H9 (cell line): ENCODE results near the gene KBTBD13. TPM values are rescaled to one million over a fixed set of nuclear protein-coding genes. Genes with fewer than 3 reads are reported as not detected.

ENCODE experiments used
- DNase-seq: peaks from one replicate; pipeline ENCODE4 v3.0.0-alpha.2; 2017
- H2AFZ ChIP-seq: one replicate; pipeline ENCODE4 v1.6.1; 2013; ENCODE audit warnings: mild to moderate bottlenecking, low read length, control low read depth, moderate library complexity
- H2AK5ac ChIP-seq: 2 replicates; pipeline ENCODE4 v1.6.1; 2013; ENCODE audit warnings: low read length, control low read depth, mixed read lengths; ENCODE audit not compliant: insufficient read length
- H2BK120ac ChIP-seq: one replicate; pipeline ENCODE4 v1.6.1; 2013; ENCODE audit warnings: low read depth, mild to moderate bottlenecking, low read length, control low read depth, inconsistent platforms; ENCODE audit not compliant: poor library complexity, severe bottlenecking
- H2BK12ac ChIP-seq: 2 replicates; pipeline ENCODE4 v1.6.1; 2013; ENCODE audit warnings: low read length, control low read depth, mixed read lengths, low read depth; ENCODE audit not compliant: insufficient read length
- H2BK15ac ChIP-seq: 2 replicates; pipeline ENCODE4 v1.6.1; 2013; ENCODE audit warnings: low read depth, low read length, control low read depth
- H2BK20ac ChIP-seq: one replicate; pipeline ENCODE4 v1.6.1; 2013; ENCODE audit warnings: low read depth, mild to moderate bottlenecking, low read length, control low read depth, inconsistent platforms; ENCODE audit not compliant: poor library complexity, severe bottlenecking
- H2BK5ac ChIP-seq: 2 replicates; pipeline ENCODE4 v1.6.1; 2013; ENCODE audit warnings: low read length, control low read depth, mixed read lengths; ENCODE audit not compliant: insufficient read length
- H3K14ac ChIP-seq: 2 replicates; pipeline ENCODE4 v1.6.1; 2013; ENCODE audit warnings: low read length, control low read depth; ENCODE audit not compliant: insufficient read depth
- H3K18ac ChIP-seq: 2 replicates; pipeline ENCODE4 v1.6.1; 2013; ENCODE audit warnings: low read depth, mild to moderate bottlenecking, mixed read lengths, low read length, control low read depth; ENCODE audit not compliant: insufficient read length
- H3K23ac ChIP-seq: 2 replicates; pipeline ENCODE4 v1.6.1; 2013; ENCODE audit warnings: low read length, control low read depth, mixed read lengths, low read depth; ENCODE audit not compliant: insufficient read length
- H3K23me2 ChIP-seq: 2 replicates; pipeline ENCODE4 v1.6.1; 2013; ENCODE audit warnings: low read depth, mild to moderate bottlenecking, mixed read lengths, low read length, control low read depth; ENCODE audit not compliant: insufficient read length, poor library complexity, severe bottlenecking
- H3K27ac ChIP-seq: 2 replicates; pipeline ENCODE4 v1.5.1; 2013; ENCODE audit warnings: low read length, control low read depth, mixed read lengths, low read depth; ENCODE audit not compliant: insufficient read length
- H3K27me3 ChIP-seq: 2 replicates; pipeline ENCODE4 v1.6.1; 2013; ENCODE audit warnings: low read length, control low read depth, inconsistent platforms; ENCODE audit not compliant: insufficient read depth
- H3K4ac ChIP-seq: 2 replicates; pipeline ENCODE4 v1.6.1; 2013; ENCODE audit warnings: low read depth, mild to moderate bottlenecking, control low read depth, inconsistent platforms, low read length, moderate library complexity
- H3K4me1 ChIP-seq: 2 replicates; pipeline ENCODE4 v1.6.1; 2013; ENCODE audit warnings: low read length, control low read depth, inconsistent platforms; ENCODE audit not compliant: insufficient read depth
- H3K4me2 ChIP-seq: 2 replicates; pipeline ENCODE4 v1.6.1; 2013; ENCODE audit warnings: low read length, control low read depth, mixed read lengths; ENCODE audit not compliant: insufficient read length, insufficient read depth
- H3K56ac ChIP-seq: 2 replicates; pipeline ENCODE4 v1.6.1; 2013; ENCODE audit warnings: low read depth, mild to moderate bottlenecking, mixed read lengths, low read length, control low read depth; ENCODE audit not compliant: insufficient read length
- H3K79me1 ChIP-seq: 2 replicates; pipeline ENCODE4 v1.6.1; 2013; ENCODE audit warnings: low read depth, mild to moderate bottlenecking, moderate library complexity, low read length, control low read depth, inconsistent platforms; ENCODE audit not compliant: insufficient read depth, poor library complexity, severe bottlenecking
- H3K79me2 ChIP-seq: 2 replicates; pipeline ENCODE4 v1.6.1; 2013; ENCODE audit warnings: low read length, control low read depth, inconsistent platforms; ENCODE audit not compliant: insufficient read depth
- H3K9ac ChIP-seq: 2 replicates; pipeline ENCODE4 v1.6.1; 2013; ENCODE audit warnings: low read length, control low read depth, mixed read lengths; ENCODE audit not compliant: insufficient read length; ENCODE audit errors: extremely low read depth
- H3K9me3 ChIP-seq: one replicate; pipeline ENCODE4 v1.6.1; 2013; ENCODE audit warnings: low read depth, low read length, inconsistent platforms; ENCODE audit not compliant: control insufficient read depth
- H3T11ph ChIP-seq: one replicate; pipeline ENCODE4 v1.6.1; 2013; ENCODE audit warnings: mild to moderate bottlenecking, low read length, control low read depth, inconsistent platforms
- H4K20me1 ChIP-seq: one replicate; pipeline ENCODE4 v1.6.1; 2013; ENCODE audit not compliant: control insufficient read depth, insufficient read length, insufficient read depth
- H4K5ac ChIP-seq: 2 replicates; pipeline ENCODE4 v1.6.1; 2013; ENCODE audit warnings: low read depth, mild to moderate bottlenecking, mixed read lengths, low read length, control low read depth; ENCODE audit not compliant: insufficient read length
- H4K8ac ChIP-seq: replicated peaks from 2 replicates; pipeline ENCODE4 v1.6.1; 2013; ENCODE audit warnings: low read length, control low read depth, mixed read lengths, low read depth; ENCODE audit not compliant: insufficient read length
- H4K91ac ChIP-seq: 2 replicates; pipeline ENCODE4 v1.6.1; 2013; ENCODE audit warnings: low read depth, mild to moderate bottlenecking, moderate library complexity, mixed read lengths, low read length, control low read depth; ENCODE audit not compliant: insufficient read length
- H3K27ac Mint-ChIP-seq, 3 experiments: 2 replicates in 2 of 3; 3 replicates in 1 of 3; pipeline ENCODE4 v1.8.0; 2020 to 2021; ENCODE audit warnings: mixed read lengths in 3 of 3, mild to moderate bottlenecking in 1 of 3, moderate library complexity in 1 of 3
- H3K27me3 Mint-ChIP-seq: 2 replicates; pipeline ENCODE4 v1.8.0; 2021; ENCODE audit warnings: low read depth, mild to moderate bottlenecking, moderate library complexity, mixed read lengths
- H3K36me3 Mint-ChIP-seq, 3 experiments: 2 replicates in 2 of 3; 3 replicates in 1 of 3; pipeline ENCODE4 v1.8.0; 2020 to 2021; ENCODE audit warnings: low read depth in 3 of 3, mixed read lengths in 3 of 3; ENCODE audit not compliant: insufficient read depth in 1 of 3
- H3K4me1 Mint-ChIP-seq, 2 experiments: 2 replicates each; pipeline ENCODE4 v1.8.0; 2020; ENCODE audit warnings: mixed read lengths in 2 of 2
- H3K4me3 Mint-ChIP-seq, 2 experiments: 2 replicates in 1 of 2; 3 replicates in 1 of 2; pipeline ENCODE4 v1.8.0; 2020 to 2021; ENCODE audit warnings: mild to moderate bottlenecking in 2 of 2, mixed read lengths in 2 of 2, moderate library complexity in 1 of 2
- H3K9me3 Mint-ChIP-seq, 2 experiments: 2 replicates in 1 of 2; 3 replicates in 1 of 2; pipeline ENCODE4 v1.8.0; 2020; ENCODE audit warnings: mild to moderate bottlenecking in 2 of 2, mixed read lengths in 2 of 2, moderate library complexity in 1 of 2
- WGBS: extraction: QIAGEN DNeasy Blood & Tissue Kit; methylation state at CpG from one replicate; pipeline ENCODE4 v1.1.7; 2013; ENCODE audit warnings: missing lambda C conversion rate, low lambda C conversion rate, mixed read lengths; ENCODE audit not compliant: insufficient read length; ENCODE audit errors: extremely low coverage; 5-methylcytosine and 5-hydroxymethylcytosine counted together
- total RNA-seq: library from RNA; stranded (reverse); gene quantifications from 2 replicates; pipeline ENCODE4 v1.2.1, GENCODE V29; 2021
- TF ChIP-seq, protein P1 (sequence below): fragments of 200-600 bp; sonication (generic); conservative IDR thresholded peaks from 3 replicates; pipeline ENCODE4 v1.8.0; 2021; ENCODE audit warnings: antibody characterized with exemption, mild to moderate bottlenecking

Gene KBTBD13
- total RNA-seq, 1 experiment from 2014 or later = not detected

- H2BK5ac ChIP-seq = no peak overlapping the region
- Mint-ChIP-seq H3K27ac (peak overlapping the region; percentile 2 to 74 (median 14); a peak in 4 of 7 replicates), H3K27me3 (peaks cover 36% of the 10 kb centered on the region), H3K9me3 (no peaks in the 10 kb centered on the region; a peak in 2 of 5 replicates), H3K36me3 (no peaks in the 10 kb centered on the region), H3K4me1 (peaks cover 52 to 59% of the 10 kb centered on the region in 2 experiments), H3K4me3 (peak overlapping the region in 1 of 2 experiments; percentile 66; a peak in 4 of 5 replicates)
- H2BK15ac ChIP-seq = no peak overlapping the region
- H3K23me2 ChIP-seq = no peaks in the 10 kb centered on the region
- H3K23ac ChIP-seq = no peak overlapping the region
- H3K79me1 ChIP-seq = no peaks in the 10 kb centered on the region
- H2BK120ac ChIP-seq = no peak overlapping the region
- no peaks in the 10 kb centered on the region for H3K27me3 ChIP-seq
- no peak overlapping the region for H2AFZ ChIP-seq
- H2BK12ac ChIP-seq = no peak overlapping the region
- H4K8ac ChIP-seq = no peak overlapping the region
- no peak overlapping the region for H2AK5ac ChIP-seq
- peaks cover 16% of the 10 kb centered on the region; the same call in 1 of the 2 replicates for H3K4me1 ChIP-seq
- no peak overlapping the region for H3K56ac ChIP-seq
- TF ChIP-seq, protein P1, sequence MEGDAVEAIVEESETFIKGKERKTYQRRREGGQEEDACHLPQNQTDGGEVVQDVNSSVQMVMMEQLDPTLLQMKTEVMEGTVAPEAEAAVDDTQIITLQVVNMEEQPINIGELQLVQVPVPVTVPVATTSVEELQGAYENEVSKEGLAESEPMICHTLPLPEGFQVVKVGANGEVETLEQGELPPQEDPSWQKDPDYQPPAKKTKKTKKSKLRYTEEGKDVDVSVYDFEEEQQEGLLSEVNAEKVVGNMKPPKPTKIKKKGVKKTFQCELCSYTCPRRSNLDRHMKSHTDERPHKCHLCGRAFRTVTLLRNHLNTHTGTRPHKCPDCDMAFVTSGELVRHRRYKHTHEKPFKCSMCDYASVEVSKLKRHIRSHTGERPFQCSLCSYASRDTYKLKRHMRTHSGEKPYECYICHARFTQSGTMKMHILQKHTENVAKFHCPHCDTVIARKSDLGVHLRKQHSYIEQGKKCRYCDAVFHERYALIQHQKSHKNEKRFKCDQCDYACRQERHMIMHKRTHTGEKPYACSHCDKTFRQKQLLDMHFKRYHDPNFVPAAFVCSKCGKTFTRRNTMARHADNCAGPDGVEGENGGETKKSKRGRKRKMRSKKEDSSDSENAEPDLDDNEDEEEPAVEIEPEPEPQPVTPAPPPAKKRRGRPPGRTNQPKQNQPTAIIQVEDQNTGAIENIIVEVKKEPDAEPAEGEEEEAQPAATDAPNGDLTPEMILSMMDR = no peak
- H3K4me2 ChIP-seq = peak overlapping the region; percentile 32
- peak overlapping the region; percentile 11 for H3K18ac ChIP-seq
- H2BK20ac ChIP-seq = no peak overlapping the region
- no CpG with 5 or more reads among the region's 7 CpGs for WGBS
- H3K27ac ChIP-seq = no peak overlapping the region
- H3K9me3 ChIP-seq = no peaks in the 10 kb centered on the region
- peak; percentile 70 for DNase-seq
- H4K20me1 ChIP-seq = no peaks in the 10 kb centered on the region
- H3K4ac ChIP-seq = no peak overlapping the region
- no peak overlapping the region for H3T11ph ChIP-seq
- H3K14ac ChIP-seq = peak overlapping the region; percentile 12; the same call in 1 of the 2 replicates
- H3K79me2 ChIP-seq = no peaks in the 10 kb centered on the region
- no peak overlapping the region for H4K91ac ChIP-seq
- no peak overlapping the region for H4K5ac ChIP-seq
- H3K9ac ChIP-seq = no peak overlapping the region
These were observed 5.9 kb downstream of the KBTBD13 start for GRCh38 chr15:65082303-65082953.
